GM23248 (cell line): Measurements from ENCODE around the gene SMS. TPM values are rescaled to one million over a fixed set of nuclear protein-coding genes. Genes with fewer than 3 reads are reported as not detected.

Experiments
- DNase-seq: peaks from one replicate; pipeline ENCODE4 v3.0.0-alpha.2; 2015
- H2AFZ ChIP-seq: fragments of 200-600 bp; sonication (generic); 2 replicates; pipeline ENCODE4 v1.6.1; 2016; ENCODE audit warnings: antibody characterized with exemption
- H3F3A ChIP-seq: fragments of 200-600 bp; sonication (generic); 2 replicates; pipeline ENCODE4 v1.6.1; 2016; ENCODE audit warnings: mild to moderate bottlenecking, antibody characterized with exemption, mixed run types; ENCODE audit not compliant: insufficient read depth
- H3K27ac ChIP-seq: fragments of 200-600 bp; sonication (generic); 2 replicates; pipeline ENCODE4 v1.5.1; 2016; ENCODE audit warnings: mild to moderate bottlenecking
- H3K27me3 ChIP-seq: fragments of 200-600 bp; sonication (generic); replicated peaks from 2 replicates; pipeline ENCODE4 v1.6.1; 2016; ENCODE audit warnings: mild to moderate bottlenecking; ENCODE audit not compliant: insufficient read depth
- H3K36me3 ChIP-seq: fragments of 200-600 bp; sonication (generic); 2 replicates; pipeline ENCODE4 v1.6.1; 2016; ENCODE audit warnings: low read depth, mild to moderate bottlenecking
- H3K4me1 ChIP-seq: fragments of 200-600 bp; sonication (generic); 2 replicates; pipeline ENCODE4 v1.6.1; 2016; ENCODE audit warnings: mild to moderate bottlenecking; ENCODE audit not compliant: insufficient read depth
- H3K4me2 ChIP-seq: fragments of 200-600 bp; sonication (generic); one replicate; pipeline ENCODE4 v1.6.1; 2016; ENCODE audit warnings: mild to moderate bottlenecking; ENCODE audit not compliant: unreplicated experiment
- H3K4me3 ChIP-seq: fragments of 200-600 bp; sonication (generic); 2 replicates; pipeline ENCODE4 v1.5.1; 2016; ENCODE audit warnings: mild to moderate bottlenecking
- H3K79me2 ChIP-seq: fragments of 200-600 bp; sonication (generic); 2 replicates; pipeline ENCODE4 v1.6.1; 2016; ENCODE audit warnings: mild to moderate bottlenecking; ENCODE audit not compliant: insufficient read depth
- H3K9ac ChIP-seq: fragments of 200-600 bp; sonication (generic); 2 replicates; pipeline ENCODE4 v1.6.1; 2016; ENCODE audit warnings: mild to moderate bottlenecking
- H3K9me2 ChIP-seq: fragments of 200-600 bp; sonication (generic); 2 replicates; pipeline ENCODE4 v1.6.1; 2016; ENCODE audit warnings: mixed run types, mild to moderate bottlenecking, moderate library complexity; ENCODE audit not compliant: insufficient read depth
- H3K9me3 ChIP-seq: fragments of 200-600 bp; sonication (generic); one replicate; pipeline ENCODE4 v1.6.1; 2017; ENCODE audit warnings: low read depth
- H4K20me1 ChIP-seq: fragments of 200-600 bp; sonication (generic); 2 replicates; pipeline ENCODE4 v1.6.0; 2016; ENCODE audit not compliant: insufficient read depth
- EZH2 ChIP-seq: fragments of 200-600 bp; sonication (generic); IDR thresholded peaks from 2 replicates; pipeline ENCODE4 v1.6.1; 2018; ENCODE audit warnings: antibody characterized with exemption, mild to moderate bottlenecking; ENCODE audit not compliant: insufficient read depth, poor library complexity, severe bottlenecking
- EZH2phosphoT487 ChIP-seq: fragments of 200-600 bp; sonication (generic); IDR thresholded peaks from 2 replicates; pipeline ENCODE4 v1.6.1; 2018; ENCODE audit warnings: antibody characterized with exemption, moderate library complexity, mild to moderate bottlenecking, low read depth; ENCODE audit not compliant: insufficient read depth
- WGBS, 2 experiments: methylation state at CpG; one replicate each; pipeline ENCODE4 v1.1.6; 2015 to 2017; ENCODE audit warnings: low lambda C conversion rate in 2 of 2, low coverage in 1 of 2; ENCODE audit errors: missing lambda C conversion rate in 2 of 2; 5-methylcytosine and 5-hydroxymethylcytosine counted together
- in situ Hi-C: fragments of 300-500 bp; cut with MboI; formaldehyde crosslinking; loops from 2 replicates; pipeline ENCODE4 v1.15.0; 2020
- polyA plus RNA-seq: library from polyadenylated mRNA; unstranded; fragments of >200 nt; fragmentation: Nextera tagmentation; extraction: Ambion mirVana; gene quantifications from 2 replicates; pipeline ENCODE4 v1.2.1, GENCODE V29; 2016
- total RNA-seq: library from RNA; depleted of rRNA; stranded (reverse); fragments of >200 nt; shearing (Covaris generic); gene quantifications from 2 replicates; pipeline ENCODE4 v1.2.3, GENCODE V29; 2014

Gene SMS
- total and polyA plus RNA-seq, 2 experiments from 2014 or later: 156 to 162 TPM

- Histone ChIP-seq H3K4me2 (no peak overlapping the region), H3K27ac (no peak overlapping the region), H4K20me1 (no peaks in the 10 kb centered on the region), H3K36me3 (no peaks in the 10 kb centered on the region), H3K4me1 (no peaks in the 10 kb centered on the region), H2AFZ (no peak overlapping the region), H3K27me3 (no peaks in the 10 kb centered on the region), H3K9ac (no peak overlapping the region), H3F3A (no peaks in the 10 kb centered on the region), H3K9me3 (no peaks in the 10 kb centered on the region), H3K9me2 (no peaks in the 10 kb centered on the region), H3K4me3 (no peak overlapping the region), H3K79me2 (no peaks in the 10 kb centered on the region)
- in situ Hi-C loops: no loop called here
- TF ChIP-seq EZH2 (no peak), EZH2phosphoT487 (no peak)
- DNase-seq: no peak
- 89% methylated on average over 9 of the region's 9 CpGs for WGBS, 2 experiments
Measured at GRCh38 chrX:22015139-22015750, 74.7 kb downstream of the SMS start.

GRCh38 chrX:22021751-22022324 is 81.3 kb downstream of the SMS start:
- H3K9me3 ChIP-seq: no peaks in the 10 kb centered on the region
- H2AFZ ChIP-seq: no peak overlapping the region
- DNase-seq: no peak
- no peak overlapping the region for H3K4me2 ChIP-seq
- H3F3A ChIP-seq: no peaks in the 10 kb centered on the region
- no peaks in the 10 kb centered on the region for H3K36me3 ChIP-seq
- H3K27ac ChIP-seq: no peak overlapping the region
- no peaks in the 10 kb centered on the region for H3K9me2 ChIP-seq
- H3K9ac ChIP-seq: no peak overlapping the region
- no peaks in the 10 kb centered on the region for H3K79me2 ChIP-seq
- H3K27me3 ChIP-seq: no peaks in the 10 kb centered on the region
- no peak overlapping the region for H3K4me3 ChIP-seq
- WGBS, 2 experiments: 41 to 46% methylated on average over 10 of the region's 10 CpGs
- no peaks in the 10 kb centered on the region for H3K4me1 ChIP-seq
- in situ Hi-C loops: no loop called here
- no peak for TF ChIP-seq EZH2phosphoT487
- no peak for TF ChIP-seq EZH2
- H4K20me1 ChIP-seq: no peaks in the 10 kb centered on the region

GRCh38 chrX:22024577-22024976 is 84.1 kb downstream of the SMS start:
- Histone ChIP-seq H4K20me1 (no peaks in the 10 kb centered on the region), H3K4me3 (no peak overlapping the region), H3K79me2 (no peaks in the 10 kb centered on the region), H3K9me2 (no peaks in the 10 kb centered on the region), H3F3A (no peaks in the 10 kb centered on the region), H3K4me1 (no peaks in the 10 kb centered on the region), H3K9me3 (no peaks in the 10 kb centered on the region), H3K9ac (no peak overlapping the region), H3K36me3 (no peaks in the 10 kb centered on the region), H3K4me2 (no peak overlapping the region), H3K27me3 (no peaks in the 10 kb centered on the region), H2AFZ (no peak overlapping the region), H3K27ac (no peak overlapping the region)
- TF ChIP-seq EZH2phosphoT487: no peak
- TF ChIP-seq EZH2: no peak
- 45 to 50% methylated on average over 2 of the region's 2 CpGs for WGBS, 2 experiments
- in situ Hi-C loops: no loop called here
- DNase-seq: no peak

- WGBS, 2 experiments: 61 to 66% methylated on average over 5 to 7 of the region's 7 CpGs
- Histone ChIP-seq H3K4me3 (no peak overlapping the region), H3K79me2 (no peaks in the 10 kb centered on the region), H3K27me3 (no peaks in the 10 kb centered on the region), H3K4me1 (no peaks in the 10 kb centered on the region), H3F3A (no peaks in the 10 kb centered on the region), H3K9me2 (no peaks in the 10 kb centered on the region), H4K20me1 (no peaks in the 10 kb centered on the region), H3K9ac (no peak overlapping the region), H3K4me2 (no peak overlapping the region), H3K27ac (no peak overlapping the region), H3K36me3 (no peaks in the 10 kb centered on the region), H3K9me3 (no peaks in the 10 kb centered on the region), H2AFZ (no peak overlapping the region)
- in situ Hi-C loops: no loop called here
- no peak for DNase-seq
- TF ChIP-seq EZH2 (no peak), EZH2phosphoT487 (no peak)
Measured at GRCh38 chrX:22025751-22026150, 85.2 kb downstream of the SMS start.
